H9 (cell line): ENCODE results near the gene VASH2. TPM values are rescaled to one million over a fixed set of nuclear protein-coding genes. Genes with fewer than 3 reads are reported as not detected.

Source experiments
- DNase-seq: peaks from one replicate; pipeline ENCODE4 v3.0.0-alpha.2; 2017
- H2AFZ ChIP-seq: one replicate; pipeline ENCODE4 v1.6.1; 2013; ENCODE audit warnings: mild to moderate bottlenecking, low read length, control low read depth, moderate library complexity
- H2AK5ac ChIP-seq: 2 replicates; pipeline ENCODE4 v1.6.1; 2013; ENCODE audit warnings: low read length, control low read depth, mixed read lengths; ENCODE audit not compliant: insufficient read length
- H2BK120ac ChIP-seq: one replicate; pipeline ENCODE4 v1.6.1; 2013; ENCODE audit warnings: low read depth, mild to moderate bottlenecking, low read length, control low read depth, inconsistent platforms; ENCODE audit not compliant: poor library complexity, severe bottlenecking
- H2BK12ac ChIP-seq: 2 replicates; pipeline ENCODE4 v1.6.1; 2013; ENCODE audit warnings: low read length, control low read depth, mixed read lengths, low read depth; ENCODE audit not compliant: insufficient read length
- H2BK15ac ChIP-seq: 2 replicates; pipeline ENCODE4 v1.6.1; 2013; ENCODE audit warnings: low read depth, low read length, control low read depth
- H2BK20ac ChIP-seq: one replicate; pipeline ENCODE4 v1.6.1; 2013; ENCODE audit warnings: low read depth, mild to moderate bottlenecking, low read length, control low read depth, inconsistent platforms; ENCODE audit not compliant: poor library complexity, severe bottlenecking
- H2BK5ac ChIP-seq: 2 replicates; pipeline ENCODE4 v1.6.1; 2013; ENCODE audit warnings: low read length, control low read depth, mixed read lengths; ENCODE audit not compliant: insufficient read length
- H3K14ac ChIP-seq: 2 replicates; pipeline ENCODE4 v1.6.1; 2013; ENCODE audit warnings: low read length, control low read depth; ENCODE audit not compliant: insufficient read depth
- H3K18ac ChIP-seq: 2 replicates; pipeline ENCODE4 v1.6.1; 2013; ENCODE audit warnings: low read depth, mild to moderate bottlenecking, mixed read lengths, low read length, control low read depth; ENCODE audit not compliant: insufficient read length
- H3K23ac ChIP-seq: 2 replicates; pipeline ENCODE4 v1.6.1; 2013; ENCODE audit warnings: low read length, control low read depth, mixed read lengths, low read depth; ENCODE audit not compliant: insufficient read length
- H3K23me2 ChIP-seq: 2 replicates; pipeline ENCODE4 v1.6.1; 2013; ENCODE audit warnings: low read depth, mild to moderate bottlenecking, mixed read lengths, low read length, control low read depth; ENCODE audit not compliant: insufficient read length, poor library complexity, severe bottlenecking
- H3K27ac ChIP-seq: 2 replicates; pipeline ENCODE4 v1.5.1; 2013; ENCODE audit warnings: low read length, control low read depth, mixed read lengths, low read depth; ENCODE audit not compliant: insufficient read length
- H3K27me3 ChIP-seq: 2 replicates; pipeline ENCODE4 v1.6.1; 2013; ENCODE audit warnings: low read length, control low read depth, inconsistent platforms; ENCODE audit not compliant: insufficient read depth
- H3K4ac ChIP-seq: 2 replicates; pipeline ENCODE4 v1.6.1; 2013; ENCODE audit warnings: low read depth, mild to moderate bottlenecking, control low read depth, inconsistent platforms, low read length, moderate library complexity
- H3K4me1 ChIP-seq: 2 replicates; pipeline ENCODE4 v1.6.1; 2013; ENCODE audit warnings: low read length, control low read depth, inconsistent platforms; ENCODE audit not compliant: insufficient read depth
- H3K4me2 ChIP-seq: 2 replicates; pipeline ENCODE4 v1.6.1; 2013; ENCODE audit warnings: low read length, control low read depth, mixed read lengths; ENCODE audit not compliant: insufficient read length, insufficient read depth
- H3K56ac ChIP-seq: 2 replicates; pipeline ENCODE4 v1.6.1; 2013; ENCODE audit warnings: low read depth, mild to moderate bottlenecking, mixed read lengths, low read length, control low read depth; ENCODE audit not compliant: insufficient read length
- H3K79me1 ChIP-seq: 2 replicates; pipeline ENCODE4 v1.6.1; 2013; ENCODE audit warnings: low read depth, mild to moderate bottlenecking, moderate library complexity, low read length, control low read depth, inconsistent platforms; ENCODE audit not compliant: insufficient read depth, poor library complexity, severe bottlenecking
- H3K79me2 ChIP-seq: 2 replicates; pipeline ENCODE4 v1.6.1; 2013; ENCODE audit warnings: low read length, control low read depth, inconsistent platforms; ENCODE audit not compliant: insufficient read depth
- H3K9ac ChIP-seq: 2 replicates; pipeline ENCODE4 v1.6.1; 2013; ENCODE audit warnings: low read length, control low read depth, mixed read lengths; ENCODE audit not compliant: insufficient read length; ENCODE audit errors: extremely low read depth
- H3K9me3 ChIP-seq: one replicate; pipeline ENCODE4 v1.6.1; 2013; ENCODE audit warnings: low read depth, low read length, inconsistent platforms; ENCODE audit not compliant: control insufficient read depth
- H3T11ph ChIP-seq: one replicate; pipeline ENCODE4 v1.6.1; 2013; ENCODE audit warnings: mild to moderate bottlenecking, low read length, control low read depth, inconsistent platforms
- H4K20me1 ChIP-seq: one replicate; pipeline ENCODE4 v1.6.1; 2013; ENCODE audit not compliant: control insufficient read depth, insufficient read length, insufficient read depth
- H4K5ac ChIP-seq: 2 replicates; pipeline ENCODE4 v1.6.1; 2013; ENCODE audit warnings: low read depth, mild to moderate bottlenecking, mixed read lengths, low read length, control low read depth; ENCODE audit not compliant: insufficient read length
- H4K8ac ChIP-seq: replicated peaks from 2 replicates; pipeline ENCODE4 v1.6.1; 2013; ENCODE audit warnings: low read length, control low read depth, mixed read lengths, low read depth; ENCODE audit not compliant: insufficient read length
- H4K91ac ChIP-seq: 2 replicates; pipeline ENCODE4 v1.6.1; 2013; ENCODE audit warnings: low read depth, mild to moderate bottlenecking, moderate library complexity, mixed read lengths, low read length, control low read depth; ENCODE audit not compliant: insufficient read length
- H3K27ac Mint-ChIP-seq, 3 experiments: 2 replicates in 2 of 3; 3 replicates in 1 of 3; pipeline ENCODE4 v1.8.0; 2020 to 2021; ENCODE audit warnings: mixed read lengths in 3 of 3, mild to moderate bottlenecking in 1 of 3, moderate library complexity in 1 of 3
- H3K27me3 Mint-ChIP-seq: 2 replicates; pipeline ENCODE4 v1.8.0; 2021; ENCODE audit warnings: low read depth, mild to moderate bottlenecking, moderate library complexity, mixed read lengths
- H3K36me3 Mint-ChIP-seq, 3 experiments: 2 replicates in 2 of 3; 3 replicates in 1 of 3; pipeline ENCODE4 v1.8.0; 2020 to 2021; ENCODE audit warnings: low read depth in 3 of 3, mixed read lengths in 3 of 3; ENCODE audit not compliant: insufficient read depth in 1 of 3
- H3K4me1 Mint-ChIP-seq, 2 experiments: 2 replicates each; pipeline ENCODE4 v1.8.0; 2020; ENCODE audit warnings: mixed read lengths in 2 of 2
- H3K4me3 Mint-ChIP-seq, 2 experiments: 2 replicates in 1 of 2; 3 replicates in 1 of 2; pipeline ENCODE4 v1.8.0; 2020 to 2021; ENCODE audit warnings: mild to moderate bottlenecking in 2 of 2, mixed read lengths in 2 of 2, moderate library complexity in 1 of 2
- H3K9me3 Mint-ChIP-seq, 2 experiments: 2 replicates in 1 of 2; 3 replicates in 1 of 2; pipeline ENCODE4 v1.8.0; 2020; ENCODE audit warnings: mild to moderate bottlenecking in 2 of 2, mixed read lengths in 2 of 2, moderate library complexity in 1 of 2
- WGBS: extraction: QIAGEN DNeasy Blood & Tissue Kit; methylation state at CpG from one replicate; pipeline ENCODE4 v1.1.7; 2013; ENCODE audit warnings: missing lambda C conversion rate, low lambda C conversion rate, mixed read lengths; ENCODE audit not compliant: insufficient read length; ENCODE audit errors: extremely low coverage; 5-methylcytosine and 5-hydroxymethylcytosine counted together
- total RNA-seq: library from RNA; stranded (reverse); gene quantifications from 2 replicates; pipeline ENCODE4 v1.2.1, GENCODE V29; 2021
- TF ChIP-seq, protein P1 (sequence below): fragments of 200-600 bp; sonication (generic); conservative IDR thresholded peaks from 3 replicates; pipeline ENCODE4 v1.8.0; 2021; ENCODE audit warnings: antibody characterized with exemption, mild to moderate bottlenecking

VASH2 gene
- total RNA-seq, 1 experiment from 2014 or later = 76.1 TPM

GRCh38 chr1:212984522-212985291 is 34.4 kb downstream of the VASH2 start:
- WGBS = no CpG with 5 or more reads among the region's 6 CpGs
- DNase-seq = no peak
- Histone ChIP-seq H2BK120ac (no peak overlapping the region), H2AK5ac (no peak overlapping the region), H2BK15ac (no peak overlapping the region), H3K9me3 (no peaks in the 10 kb centered on the region), H4K8ac (no peak overlapping the region), H3K79me2 (no peaks in the 10 kb centered on the region), H3K56ac (no peak overlapping the region), H3K27me3 (no peaks in the 10 kb centered on the region), H4K20me1 (no peaks in the 10 kb centered on the region), H4K91ac (no peak overlapping the region), H3K23ac (no peak overlapping the region), H2BK5ac (no peak overlapping the region), H3K79me1 (no peaks in the 10 kb centered on the region), H4K5ac (no peak overlapping the region), H2BK20ac (no peak overlapping the region), H3K4me2 (no peak overlapping the region), H3K4ac (no peak overlapping the region), H3K18ac (no peak overlapping the region), H3K27ac (no peak overlapping the region), H3K23me2 (no peaks in the 10 kb centered on the region), H2BK12ac (no peak overlapping the region), H3T11ph (no peak overlapping the region), H3K9ac (no peak overlapping the region), H3K4me1 (peaks cover 7% of the 10 kb centered on the region; the same call in 1 of the 2 replicates), H2AFZ (no peak overlapping the region), H3K14ac (no peak overlapping the region)
- Mint-ChIP-seq H3K4me3 (no peak overlapping the region), H3K27me3 (no peaks in the 10 kb centered on the region), H3K36me3 (peaks cover 46 to 86% (median 47%) of the 10 kb centered on the region in 3 experiments; a peak in 6 of 7 replicates), H3K4me1 (peaks cover 19 to 32% of the 10 kb centered on the region in 2 experiments), H3K9me3 (no peaks in the 10 kb centered on the region), H3K27ac (peak overlapping the region in 1 of 3 experiments; percentile 28; a peak in 3 of 7 replicates)
- TF ChIP-seq, protein P1, sequence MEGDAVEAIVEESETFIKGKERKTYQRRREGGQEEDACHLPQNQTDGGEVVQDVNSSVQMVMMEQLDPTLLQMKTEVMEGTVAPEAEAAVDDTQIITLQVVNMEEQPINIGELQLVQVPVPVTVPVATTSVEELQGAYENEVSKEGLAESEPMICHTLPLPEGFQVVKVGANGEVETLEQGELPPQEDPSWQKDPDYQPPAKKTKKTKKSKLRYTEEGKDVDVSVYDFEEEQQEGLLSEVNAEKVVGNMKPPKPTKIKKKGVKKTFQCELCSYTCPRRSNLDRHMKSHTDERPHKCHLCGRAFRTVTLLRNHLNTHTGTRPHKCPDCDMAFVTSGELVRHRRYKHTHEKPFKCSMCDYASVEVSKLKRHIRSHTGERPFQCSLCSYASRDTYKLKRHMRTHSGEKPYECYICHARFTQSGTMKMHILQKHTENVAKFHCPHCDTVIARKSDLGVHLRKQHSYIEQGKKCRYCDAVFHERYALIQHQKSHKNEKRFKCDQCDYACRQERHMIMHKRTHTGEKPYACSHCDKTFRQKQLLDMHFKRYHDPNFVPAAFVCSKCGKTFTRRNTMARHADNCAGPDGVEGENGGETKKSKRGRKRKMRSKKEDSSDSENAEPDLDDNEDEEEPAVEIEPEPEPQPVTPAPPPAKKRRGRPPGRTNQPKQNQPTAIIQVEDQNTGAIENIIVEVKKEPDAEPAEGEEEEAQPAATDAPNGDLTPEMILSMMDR = no peak
